BLaER1 treated with 17β-estradiol and CSF1 and Interleukin-3, amounts not matched to agents 10 nM and 100 nM (cell line): Measurements from ENCODE around the gene GALP.
"Not testable (repeated sequence)": the region's sequence is repeated elsewhere in the genome, so short reads cannot be mapped to it uniquely, and the experiment has no call there.

Experiments used
- H3K27ac ChIP-seq, 11 experiments: shearing (Covaris generic); formaldehyde crosslinking; 2 replicates each; pipeline ENCODE4 v1.8.1; 2022
- H3K27me3 ChIP-seq, 11 experiments: shearing (Covaris generic); formaldehyde crosslinking; 2 replicates each; pipeline ENCODE4 v1.8.1; 2022
- H3K36me3 ChIP-seq, 11 experiments: shearing (Covaris generic); formaldehyde crosslinking; 2 replicates each; pipeline ENCODE4 v1.8.1; 2022
- H3K4me1 ChIP-seq, 10 experiments: shearing (Covaris generic); formaldehyde crosslinking; 2 replicates each; pipeline ENCODE4 v1.8.1; 2022
- H3K4me2 ChIP-seq, 11 experiments: shearing (Covaris generic); formaldehyde crosslinking; 2 replicates each; pipeline ENCODE4 v1.8.1; 2022
- H3K4me3 ChIP-seq, 10 experiments: shearing (Covaris generic); formaldehyde crosslinking; 2 replicates each; pipeline ENCODE4 v1.8.1; 2022
- H3K9ac ChIP-seq, 11 experiments: shearing (Covaris generic); formaldehyde crosslinking; 2 replicates each; pipeline ENCODE4 v1.8.1; 2022
- H3K9me3 ChIP-seq, 11 experiments: shearing (Covaris generic); formaldehyde crosslinking; replicated peaks in 1 of 11; 2 replicates each; pipeline ENCODE4 v1.8.1; 2022
- H4K20me1 ChIP-seq, 11 experiments: shearing (Covaris generic); formaldehyde crosslinking; 2 replicates each; pipeline ENCODE4 v1.8.1; 2022
- Cebpa-rat ChIP-seq, 11 experiments: shearing (Covaris generic); IDR thresholded peaks; 2 replicates each; pipeline ENCODE4 v1.8.1; 2022

The GALP gene

GRCh38 chr19:56189785-56190184, 14.0 kb downstream of the GALP start:
- TF ChIP-seq Cebpa-rat (IDR thresholded peaks at IDR 0.05), result no peak
- Histone ChIP-seq H4K20me1 (no peaks in the 10 kb centered on the region), H3K27ac (no peak overlapping the region), H3K4me3 (no peak overlapping the region), H3K4me2 (no peak overlapping the region), H3K4me1 (peaks cover 0 to 8% (median 6%) of the 10 kb centered on the region in 10 experiments; a peak in 9 of 20 replicates), H3K9ac (no peak overlapping the region), H3K27me3 (no peaks in the 10 kb centered on the region), H3K9me3 (no peaks in the 10 kb centered on the region), H3K36me3 (no peaks in the 10 kb centered on the region)

GRCh38 chr19:56191115-56191514, 15.3 kb downstream of the GALP start:
- Histone ChIP-seq H4K20me1 (no peaks in the 10 kb centered on the region), H3K27ac (no peak overlapping the region), H3K4me2 (no peak overlapping the region), H3K36me3 (no peaks in the 10 kb centered on the region), H3K4me3 (no peak overlapping the region), H3K9me3 (no peaks in the 10 kb centered on the region), H3K27me3 (no peaks in the 10 kb centered on the region), H3K9ac (no peak overlapping the region), H3K4me1 (peaks cover 0 to 1% (median under 1%) of the 10 kb centered on the region in 10 experiments; a peak in 4 of 20 replicates)
- TF ChIP-seq Cebpa-rat (IDR thresholded peaks at IDR 0.05), result no peak

DNA sequence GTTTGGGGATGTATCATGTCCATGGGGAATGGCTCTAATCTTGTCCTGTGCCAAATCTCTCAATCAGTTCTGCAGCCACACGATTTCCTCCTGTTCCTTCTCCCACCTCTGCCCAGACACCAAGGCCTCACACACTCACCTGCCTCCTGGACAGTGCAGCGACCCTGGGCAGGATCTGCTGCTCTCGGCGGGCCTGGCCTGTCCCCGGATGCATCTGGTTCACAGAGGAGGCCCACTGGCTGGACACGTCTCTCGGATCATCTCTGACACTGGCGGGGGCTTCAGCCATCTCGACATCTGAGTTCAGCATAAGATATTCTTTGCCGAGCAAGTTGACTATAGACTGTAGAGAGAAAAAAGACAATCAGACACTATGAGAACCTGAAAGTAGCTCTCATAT, 15.9 kb downstream of the GALP start:
- Histone ChIP-seq H3K27me3 (no peaks in the 10 kb centered on the region), H4K20me1 (no peaks in the 10 kb centered on the region), H3K9ac (no peak overlapping the region), H3K4me3 (no peak overlapping the region), H3K36me3 (no peaks in the 10 kb centered on the region), H3K4me2 (no peak overlapping the region), H3K4me1 (no peaks in the 10 kb centered on the region), H3K9me3 (no peaks in the 10 kb centered on the region), H3K27ac (no peak overlapping the region)
- TF ChIP-seq Cebpa-rat (IDR thresholded peaks at IDR 0.05), result no peak

DNA sequence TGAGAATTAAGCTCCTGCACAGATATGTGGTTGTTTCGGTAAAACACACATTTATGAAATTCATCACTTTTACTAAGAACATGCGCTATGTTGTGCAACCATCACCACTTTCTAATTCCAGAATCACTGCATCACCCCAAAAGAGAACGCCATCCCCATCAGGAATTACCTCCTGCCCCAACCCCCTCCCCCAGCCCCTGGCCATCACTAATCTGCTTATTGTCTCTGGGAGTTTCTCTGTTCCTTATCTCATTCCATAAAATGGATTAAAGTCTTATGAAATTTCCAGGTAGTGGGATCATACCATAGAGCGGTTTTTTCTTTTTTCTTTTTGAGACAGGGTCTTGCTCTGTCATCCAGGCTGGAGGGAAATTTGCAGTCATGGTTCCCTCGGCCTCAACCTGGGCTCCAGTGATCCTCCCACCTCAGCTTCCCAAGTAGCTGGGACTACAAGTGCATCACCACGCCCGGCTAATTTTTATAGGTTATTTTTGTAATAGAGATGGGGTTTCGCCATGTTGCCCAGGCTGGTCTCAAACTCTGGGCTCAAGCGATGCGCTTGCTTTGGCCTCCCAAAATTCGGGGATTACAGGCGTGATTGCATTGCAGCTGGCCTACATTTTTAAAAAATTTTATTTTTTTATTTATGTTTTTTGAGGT, 18.3 kb downstream of the GALP start:
- Histone ChIP-seq H3K9me3 (no peaks in the 10 kb centered on the region), H3K4me2 (no peak overlapping the region), H3K27me3 (no peaks in the 10 kb centered on the region), H3K36me3 (no peaks in the 10 kb centered on the region), H4K20me1 (no peaks in the 10 kb centered on the region), H3K9ac (no peak overlapping the region), H3K27ac (no peak overlapping the region), H3K4me3 (no peak overlapping the region), H3K4me1 (no peaks in the 10 kb centered on the region)
- TF ChIP-seq Cebpa-rat (IDR thresholded peaks at IDR 0.05), result no peak

DNA sequence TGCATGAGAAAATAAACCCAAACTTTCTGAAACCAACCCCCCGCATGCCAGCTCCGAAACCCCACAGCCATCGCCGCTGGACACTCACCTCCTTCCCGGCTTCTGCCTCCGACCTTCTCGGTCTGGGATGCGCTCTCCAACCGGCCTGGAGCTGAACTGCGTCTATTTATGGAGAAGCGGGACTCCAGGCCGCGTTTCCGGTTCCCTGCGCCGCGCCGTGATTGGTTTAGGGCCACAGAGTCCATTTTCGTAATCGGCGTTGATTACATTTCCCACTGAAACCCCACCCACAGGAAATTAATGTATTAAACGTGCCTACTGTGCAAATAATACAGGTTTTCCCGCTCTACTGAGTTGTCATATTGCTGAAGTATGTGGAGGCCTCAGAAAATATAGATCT, 21.8 kb downstream of the GALP start, which contains the start of gene ZSCAN5B:
Gene ZSCAN5B, minus strand, starts transcription at position 138 of the 400 bp plus-strand sequence. CDS start 4,731 bp downstream, outside the sequence.
- not testable (repeated sequence) for H3K27me3 ChIP-seq

DNA sequence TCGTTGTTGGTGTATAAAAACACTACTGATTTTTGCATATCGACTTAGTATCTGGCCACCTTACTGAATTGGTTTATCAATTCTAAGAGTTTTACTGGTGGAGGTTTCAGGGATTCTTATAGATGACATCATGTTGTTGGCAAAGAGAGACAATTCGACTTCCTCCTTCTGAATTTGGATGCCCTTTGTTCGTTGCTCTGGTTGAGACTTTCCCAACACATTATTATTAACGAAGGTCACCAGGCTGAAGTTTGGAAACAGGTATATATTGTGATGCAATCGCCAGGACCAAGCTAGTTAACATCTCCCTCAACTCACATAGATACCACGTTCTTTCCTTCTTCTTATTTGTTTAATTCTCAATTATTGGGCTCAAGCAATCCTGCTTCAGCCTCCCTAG, 23.9 kb downstream of the GALP start:
- Histone ChIP-seq H3K9ac (no peak overlapping the region), H3K27ac (no peak overlapping the region), H3K27me3 (no peaks in the 10 kb centered on the region), H4K20me1 (no peaks in the 10 kb centered on the region), H3K4me2 (no peak overlapping the region), H3K4me3 (no peak overlapping the region), H3K4me1 (no peaks in the 10 kb centered on the region), H3K9me3 (no peaks in the 10 kb centered on the region), H3K36me3 (no peaks in the 10 kb centered on the region)
- no peak for TF ChIP-seq Cebpa-rat (IDR thresholded peaks at IDR 0.05)

More for the DNA sequence above, 21.8 kb downstream of the GALP start, which contains the start of gene ZSCAN5B:
- not testable (repeated sequence) for H3K9me3 ChIP-seq, H3K9ac ChIP-seq, H3K4me2 ChIP-seq, H3K27ac ChIP-seq, H3K36me3 ChIP-seq, H3K4me3 ChIP-seq, H4K20me1 ChIP-seq, H3K4me1 ChIP-seq

DNA sequence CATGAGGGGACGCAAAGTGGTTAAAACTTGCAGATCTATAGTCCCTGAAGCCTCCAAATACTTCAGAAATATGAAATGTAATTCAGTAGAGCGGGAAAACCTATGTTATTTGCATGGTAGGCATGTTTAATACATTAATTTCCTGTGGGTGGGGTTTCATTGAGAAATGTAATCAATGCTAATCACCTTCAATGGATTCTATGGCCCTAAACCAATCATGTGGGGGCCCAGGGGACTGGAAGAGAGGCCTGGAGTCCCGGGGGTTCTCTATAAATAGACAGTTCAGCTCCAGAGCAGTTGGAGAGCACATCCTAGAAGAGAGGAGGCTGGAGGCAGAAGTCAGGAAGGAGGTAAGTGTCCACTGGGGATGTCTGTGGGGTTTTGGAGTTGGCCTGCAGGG, 26.2 kb downstream of the GALP start, which contains the start of gene ZSCAN5C:
Gene ZSCAN5C, plus strand, starts transcription at position 301 of the 400 bp plus-strand sequence. CDS start 3,641 bp downstream, outside the sequence.
- Histone ChIP-seq H3K27me3 (no peaks in the 10 kb centered on the region), H3K4me1 (no peaks in the 10 kb centered on the region), H3K4me3 (no peak within 1 kb of the TSS), H3K27ac (no peak within 1 kb of the TSS), H3K9me3 (no peaks in the 10 kb centered on the region), H3K36me3 (no peaks in the 10 kb centered on the region), H3K4me2 (no peak within 1 kb of the TSS), H4K20me1 (no peaks in the 10 kb centered on the region), H3K9ac (no peak within 1 kb of the TSS)
- no peak for TF ChIP-seq Cebpa-rat (IDR thresholded peaks at IDR 0.05)

DNA sequence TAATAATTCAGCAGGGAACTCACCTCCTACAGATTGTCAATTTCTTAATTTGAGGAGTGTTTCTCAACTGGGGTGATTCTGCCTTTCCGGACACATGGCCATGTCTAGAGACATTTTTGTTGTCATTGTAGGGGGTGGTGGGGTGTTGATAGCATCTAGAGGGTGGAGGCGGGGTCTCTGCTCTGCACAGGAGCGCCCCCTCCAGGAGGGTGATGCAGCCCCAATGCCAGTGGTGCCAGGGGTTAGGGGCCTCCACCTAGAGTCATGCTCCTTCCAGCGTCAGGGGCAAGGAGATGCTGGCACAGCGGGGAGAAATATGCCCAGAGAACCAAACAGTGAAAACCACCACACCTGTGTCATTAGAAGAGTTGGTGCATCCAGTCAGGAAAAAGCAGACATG, 31.8 kb downstream of the GALP start:
- H3K36me3 ChIP-seq, H3K4me2 ChIP-seq, H3K9me3 ChIP-seq, H3K9ac ChIP-seq, H3K4me3 ChIP-seq, H3K27me3 ChIP-seq, H4K20me1 ChIP-seq, H3K4me1 ChIP-seq, H3K27ac ChIP-seq: not testable (repeated sequence)

DNA sequence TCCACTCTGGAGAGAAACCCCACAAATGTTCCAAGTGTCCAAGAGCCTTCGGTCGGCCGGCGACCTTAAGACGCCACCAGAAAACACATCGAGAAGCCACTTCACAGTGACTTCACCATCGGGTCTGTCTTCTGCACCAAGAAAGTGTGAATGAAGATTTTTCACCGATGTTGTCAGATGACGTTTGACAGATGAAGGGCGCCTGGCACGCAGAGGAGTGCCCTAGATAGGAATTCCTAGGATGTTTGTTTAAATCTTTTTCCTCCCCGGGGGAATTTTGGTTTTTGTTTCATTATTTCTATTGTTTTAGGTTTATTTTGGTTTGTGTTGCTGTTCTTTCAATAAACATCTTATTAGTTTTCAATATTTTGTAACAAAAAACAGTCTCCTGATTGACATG, 33.3 kb downstream of the GALP start:
- no peaks in the 10 kb centered on the region for H3K36me3 ChIP-seq
- no peaks in the 10 kb centered on the region for H4K20me1 ChIP-seq
- H3K9me3 ChIP-seq, result no peaks in the 10 kb centered on the region
- H3K4me1 ChIP-seq, result no peaks in the 10 kb centered on the region
- H3K27me3 ChIP-seq, result no peaks in the 10 kb centered on the region
- H3K4me2 ChIP-seq, result no peak overlapping the region
- no peak for TF ChIP-seq Cebpa-rat (IDR thresholded peaks at IDR 0.05)
- no peak overlapping the region for H3K27ac ChIP-seq
- H3K4me3 ChIP-seq, result no peak overlapping the region
- H3K9ac ChIP-seq, result no peak overlapping the region

DNA sequence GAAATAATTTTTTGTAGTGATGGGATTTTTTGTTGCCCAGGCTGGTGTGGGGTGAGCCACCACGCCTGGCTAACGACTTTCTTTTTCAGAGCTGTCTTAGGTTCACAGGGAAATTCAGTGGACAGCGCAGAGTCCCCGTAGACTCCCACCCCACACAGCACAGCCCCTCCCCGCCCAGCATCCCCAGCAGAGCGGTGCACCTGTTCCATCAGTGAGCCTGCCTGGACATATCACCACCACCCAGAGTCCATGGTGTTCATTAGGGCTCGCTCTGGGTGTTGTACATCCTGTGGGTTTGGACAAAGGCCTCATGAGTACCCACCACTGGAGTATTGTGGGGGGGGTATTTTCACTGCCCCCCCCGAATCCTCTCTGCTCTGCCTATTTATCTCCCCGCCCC, 34.2 kb downstream of the GALP start:
- H3K27me3 ChIP-seq, H3K27ac ChIP-seq: not testable (repeated sequence)

More for the DNA sequence above, 34.2 kb downstream of the GALP start:
- not testable (repeated sequence) for H3K4me3 ChIP-seq, H3K4me2 ChIP-seq, H3K4me1 ChIP-seq, H3K36me3 ChIP-seq, H4K20me1 ChIP-seq, H3K9ac ChIP-seq, H3K9me3 ChIP-seq
